Peyer's patch (tissue), 4 donors: ENCODE measurements around the gene HDAC11. TPM values are rescaled to one million over a fixed set of nuclear protein-coding genes. Genes with fewer than 3 reads are reported as not detected.
"Not testable (repeated sequence)": the region's sequence is repeated elsewhere in the genome, so short reads cannot be mapped to it uniquely, and the experiment has no call there.

ENCODE experiments used
- DNase-seq, 3 donors: peaks; one replicate each; pipeline ENCODE4 v3.0.0-alpha.2; 2017 to 2019
- H3K27ac ChIP-seq, 4 donors: fragments of 200-600 bp; sonication (generic); one replicate each; pipeline ENCODE4 v1.5.1; 2016 to 2019
- H3K27me3 ChIP-seq, 2 donors: fragments of 200-600 bp; sonication (generic); one replicate each; pipeline ENCODE4 v1.5.1; 2019
- H3K36me3 ChIP-seq, 3 donors: fragments of 200-600 bp; sonication (generic); one replicate each; pipeline ENCODE4 v1.5.1; 2016 to 2019
- H3K4me1 ChIP-seq, 4 donors: fragments of 200-600 bp; sonication (generic); one replicate each; pipeline ENCODE4 v1.5.1; 2016 to 2019
- H3K4me3 ChIP-seq, 4 donors: fragments of 200-600 bp; sonication (generic); 1 replicate in 3 of 4; 2 replicates in 1 of 4; pipeline ENCODE4 v1.5.1; 2016 to 2019; ENCODE audit warnings: mild to moderate bottlenecking in 1 of 4
- H3K9me3 ChIP-seq, 4 donors: fragments of 200-600 bp; sonication (generic); one replicate each; pipeline ENCODE4 v1.5.1; 2016 to 2019; ENCODE audit warnings: mild to moderate bottlenecking in 1 of 4
- POLR2A ChIP-seq, 2 donors: fragments of 450-650 bp; IDR thresholded peaks; one replicate each; pipeline ENCODE4 v1.5.1; 2017; ENCODE audit warnings: antibody characterized with exemption in 2 of 2, mild to moderate bottlenecking in 2 of 2, moderate library complexity in 2 of 2
- total RNA-seq, 4 donors: library from RNA; depleted of rRNA; stranded (reverse); fragments of >200 nt; gene quantifications; one replicate each; pipeline ENCODE4 v1.1.0, GENCODE V29; 2016
- TF ChIP-seq, protein P1 (sequence below), 6 experiments: fragments of 450-650 bp in 4 of 6; fragments of 200-600 bp in 2 of 6; sonication (generic) in 1 of 6; IDR thresholded peaks; one replicate each; pipeline ENCODE4 v1.5.1; 2017 to 2019; ENCODE audit warnings: antibody characterized with exemption in 6 of 6, mild to moderate bottlenecking in 3 of 6, moderate library complexity in 1 of 6

HDAC11 gene
- total RNA-seq, 4 donors from 2014 or later: 17.7 to 28.5 (median 21.3) TPM

DNA sequence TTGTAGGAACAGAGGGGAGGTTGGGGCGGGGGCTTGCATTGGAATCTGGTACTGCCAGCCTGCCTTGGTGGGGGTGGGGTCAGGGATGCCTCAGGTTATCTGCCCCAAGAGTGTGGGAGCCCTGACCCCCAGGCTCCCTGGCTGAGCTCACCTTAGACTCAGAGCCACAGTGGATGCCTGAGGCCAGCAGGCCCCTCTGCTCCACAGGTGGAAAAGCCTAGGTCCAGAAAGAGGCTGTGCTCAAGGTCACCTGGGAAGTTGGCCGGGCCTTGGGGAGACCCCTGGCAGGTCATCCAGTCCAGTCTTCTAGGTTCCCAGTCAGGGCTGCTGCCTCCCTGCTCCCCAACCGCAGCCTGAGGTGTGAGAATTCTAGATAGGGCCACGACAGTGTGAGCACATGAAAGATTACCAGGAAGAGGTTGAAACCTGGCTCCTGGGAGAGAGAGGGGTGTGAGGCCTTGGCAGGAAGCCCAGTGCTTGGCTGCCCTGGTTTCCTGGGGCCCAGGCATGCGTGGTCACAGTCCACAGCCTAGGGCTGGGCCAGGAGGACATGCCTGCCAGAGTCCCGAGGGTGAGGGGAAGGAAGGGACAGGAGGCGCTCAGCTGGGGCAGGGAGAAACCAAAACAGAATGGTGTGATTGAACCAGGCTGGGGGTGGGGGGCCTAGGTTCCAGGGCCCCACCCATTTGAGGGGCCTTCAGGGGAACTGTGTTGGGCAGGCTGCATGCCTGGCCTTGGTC lies 4.9 kb downstream of the HDAC11 start:
- peak in 2 of 3 donors; percentile 92 to 94 for DNase-seq
- Histone ChIP-seq H3K27ac (peak overlapping the region in 3 of 4 donors; percentile 49 to 90 (median 83)), H3K9me3 (no peaks in the 10 kb centered on the region), H3K36me3 (peaks cover 0 to 8% (median 0%) of the 10 kb centered on the region in 3 donors), H3K4me3 (no peak overlapping the region), H3K27me3 (no peaks in the 10 kb centered on the region), H3K4me1 (peaks cover 0 to 42% (median 7%) of the 10 kb centered on the region in 4 donors)
- TF ChIP-seq POLR2A (IDR thresholded peaks at IDR 0.05): peak; percentile 50 to 64
- TF ChIP-seq, protein P1, sequence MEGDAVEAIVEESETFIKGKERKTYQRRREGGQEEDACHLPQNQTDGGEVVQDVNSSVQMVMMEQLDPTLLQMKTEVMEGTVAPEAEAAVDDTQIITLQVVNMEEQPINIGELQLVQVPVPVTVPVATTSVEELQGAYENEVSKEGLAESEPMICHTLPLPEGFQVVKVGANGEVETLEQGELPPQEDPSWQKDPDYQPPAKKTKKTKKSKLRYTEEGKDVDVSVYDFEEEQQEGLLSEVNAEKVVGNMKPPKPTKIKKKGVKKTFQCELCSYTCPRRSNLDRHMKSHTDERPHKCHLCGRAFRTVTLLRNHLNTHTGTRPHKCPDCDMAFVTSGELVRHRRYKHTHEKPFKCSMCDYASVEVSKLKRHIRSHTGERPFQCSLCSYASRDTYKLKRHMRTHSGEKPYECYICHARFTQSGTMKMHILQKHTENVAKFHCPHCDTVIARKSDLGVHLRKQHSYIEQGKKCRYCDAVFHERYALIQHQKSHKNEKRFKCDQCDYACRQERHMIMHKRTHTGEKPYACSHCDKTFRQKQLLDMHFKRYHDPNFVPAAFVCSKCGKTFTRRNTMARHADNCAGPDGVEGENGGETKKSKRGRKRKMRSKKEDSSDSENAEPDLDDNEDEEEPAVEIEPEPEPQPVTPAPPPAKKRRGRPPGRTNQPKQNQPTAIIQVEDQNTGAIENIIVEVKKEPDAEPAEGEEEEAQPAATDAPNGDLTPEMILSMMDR (IDR thresholded peaks at IDR 0.05): no peak

DNA sequence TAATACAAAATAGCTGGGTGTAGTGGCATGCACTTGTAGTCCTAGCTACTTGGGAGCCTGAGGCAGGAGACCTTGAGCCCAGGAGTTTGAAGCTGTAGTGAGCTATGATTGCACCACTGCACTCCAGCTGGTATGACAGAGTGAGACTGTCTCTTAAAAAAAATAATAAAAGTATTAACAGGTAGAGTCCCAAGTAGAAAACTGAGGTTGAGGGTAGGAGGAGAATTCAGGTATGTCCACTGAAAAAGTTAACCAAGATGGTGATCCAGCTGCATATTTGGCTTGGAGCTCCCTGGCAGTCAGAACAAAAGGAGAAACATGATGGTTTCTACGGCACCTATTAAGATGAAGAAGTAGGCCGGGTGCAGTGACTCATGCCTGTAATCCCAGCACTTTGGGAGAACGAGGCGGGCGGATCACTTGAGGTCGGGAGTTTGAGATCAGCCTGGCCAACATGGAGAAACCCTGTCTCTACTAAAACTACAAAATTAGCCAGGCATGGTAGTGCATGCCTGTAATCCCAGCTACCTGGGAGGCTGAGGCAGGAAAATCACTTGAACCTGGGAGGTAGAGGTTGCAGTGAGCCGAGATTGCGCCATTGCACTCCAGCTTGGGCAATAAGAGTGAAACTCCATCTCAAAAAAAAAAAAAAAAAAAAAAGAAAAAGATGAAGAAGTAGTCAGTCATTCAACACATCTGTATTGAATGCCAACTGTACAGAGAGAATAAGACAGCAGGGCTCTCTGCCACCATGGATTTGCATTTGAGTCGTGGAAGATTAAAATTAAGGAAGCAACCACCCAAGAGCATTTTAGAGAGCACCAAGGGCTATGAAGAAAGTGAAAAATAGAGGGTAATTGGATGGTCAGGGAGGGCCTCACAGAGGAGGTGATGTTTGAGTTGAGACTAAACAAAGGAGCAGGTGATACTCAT lies 5.8 kb downstream of the HDAC11 start:
- not testable (repeated sequence) for H3K4me3 ChIP-seq, H3K9me3 ChIP-seq, H3K27me3 ChIP-seq, H3K36me3 ChIP-seq
- peak overlapping the region in 3 of 4 donors; percentile 49 to 90 (median 83) for H3K27ac ChIP-seq
- H3K4me1 ChIP-seq: peaks cover 0 to 37% (median 5%) of the 10 kb centered on the region in 4 donors
- DNase-seq: peak in 1 of 3 donors; percentile 62

DNA sequence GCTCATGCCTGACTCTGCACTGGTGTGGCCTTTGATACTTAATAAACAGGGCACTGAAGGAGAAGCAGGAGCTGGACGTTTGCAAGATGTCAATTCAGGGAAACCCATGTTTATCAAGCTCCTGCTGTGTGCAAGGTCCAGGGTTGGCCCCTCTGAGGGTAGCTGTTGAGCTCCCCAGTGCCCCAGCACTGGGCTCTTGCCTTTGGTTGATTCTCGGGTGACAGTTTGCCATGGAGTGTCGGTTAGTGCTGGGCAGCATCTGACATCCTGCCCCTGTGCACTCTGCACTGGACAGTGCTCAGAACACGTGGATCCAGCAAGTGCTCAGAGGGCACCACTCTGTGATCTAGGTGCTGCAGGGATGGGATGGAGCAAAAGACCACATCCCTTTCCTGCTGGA lies 7.3 kb downstream of the HDAC11 start:
- no peak for TF ChIP-seq POLR2A (IDR thresholded peaks at IDR 0.05)
- TF ChIP-seq, protein P1 (IDR thresholded peaks at IDR 0.05): no peak
- Histone ChIP-seq H3K27ac (no peak overlapping the region), H3K27me3 (no peaks in the 10 kb centered on the region), H3K4me3 (no peak overlapping the region), H3K9me3 (no peaks in the 10 kb centered on the region), H3K4me1 (peaks cover 0 to 30% (median 5%) of the 10 kb centered on the region in 4 donors), H3K36me3 (peaks cover 0 to 8% (median 0%) of the 10 kb centered on the region in 3 donors)
- no peak for DNase-seq

DNA sequence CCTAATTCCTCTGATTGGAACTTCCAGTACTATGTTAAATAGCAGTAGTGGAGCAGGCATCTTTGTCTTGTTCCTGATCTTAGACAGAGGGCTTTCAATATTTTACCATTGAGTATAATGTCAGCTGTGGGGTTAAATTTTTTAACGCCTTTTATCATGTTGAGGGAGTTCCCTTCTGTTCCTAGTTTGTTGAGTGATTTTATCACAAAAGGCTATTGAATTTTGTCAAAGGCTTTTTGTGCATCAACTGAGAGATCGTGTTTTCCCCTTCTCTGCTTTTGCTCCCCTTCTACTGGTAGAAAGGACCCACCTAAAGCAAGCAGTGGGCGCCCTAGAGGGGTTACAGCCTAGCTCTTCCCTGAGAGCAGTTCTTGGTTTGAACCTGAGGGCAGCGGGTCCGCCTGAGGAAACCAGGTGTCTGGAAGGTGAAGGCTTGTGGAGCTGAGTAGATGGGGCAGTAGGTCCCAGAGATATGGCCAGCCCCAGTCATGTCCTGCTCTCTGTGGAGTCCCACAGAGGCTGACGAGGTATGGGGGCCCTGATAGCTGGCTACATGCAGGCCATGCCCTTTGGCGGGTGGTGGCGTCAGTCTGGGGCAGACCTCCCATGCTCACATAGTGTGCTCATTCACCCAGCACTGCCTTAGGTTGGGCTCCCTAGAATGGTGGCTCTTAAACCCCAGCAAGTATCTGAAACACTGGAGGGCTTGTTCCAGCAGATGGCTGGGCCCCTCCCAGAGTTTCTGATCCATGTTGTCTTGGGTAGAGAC lies 11.3 kb downstream of the HDAC11 start:
- peak in 1 of 3 donors; percentile 30 for DNase-seq
- no peak for TF ChIP-seq POLR2A (IDR thresholded peaks at IDR 0.05)
- TF ChIP-seq, protein P1 (IDR thresholded peaks at IDR 0.05): no peak
- Histone ChIP-seq H3K27ac (no peak overlapping the region), H3K36me3 (peaks cover 0 to 19% (median 0%) of the 10 kb centered on the region in 3 donors), H3K9me3 (no peaks in the 10 kb centered on the region), H3K27me3 (no peaks in the 10 kb centered on the region), H3K4me1 (no peaks in the 10 kb centered on the region), H3K4me3 (no peak overlapping the region)

DNA sequence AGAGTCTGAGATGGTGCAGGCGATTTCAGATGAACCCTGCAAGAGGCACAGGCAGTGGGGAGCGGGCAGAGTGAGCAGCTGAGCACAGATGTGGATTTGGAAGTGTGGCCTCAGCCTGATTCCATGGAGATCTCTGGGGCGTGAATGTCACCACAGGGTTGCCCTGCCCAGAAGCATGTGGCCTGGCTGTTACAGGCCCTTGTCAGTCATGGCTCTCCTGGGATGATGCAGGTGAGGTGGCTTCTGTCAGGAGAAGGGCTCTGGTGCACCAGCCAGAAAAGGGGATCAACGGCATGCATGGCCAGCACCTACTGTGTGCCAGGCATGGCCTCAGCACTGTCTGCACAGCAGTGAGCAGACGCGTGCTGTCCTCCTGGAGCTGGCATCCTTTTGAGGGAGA lies 11.9 kb downstream of the HDAC11 start:
- TF ChIP-seq POLR2A (IDR thresholded peaks at IDR 0.05): no peak
- TF ChIP-seq, protein P1 (IDR thresholded peaks at IDR 0.05): no peak
- Histone ChIP-seq H3K27ac (no peak overlapping the region), H3K4me3 (no peak overlapping the region), H3K9me3 (no peaks in the 10 kb centered on the region), H3K36me3 (peaks cover 0 to 15% (median 0%) of the 10 kb centered on the region in 3 donors), H3K27me3 (no peaks in the 10 kb centered on the region), H3K4me1 (no peaks in the 10 kb centered on the region)
- DNase-seq: no peak
